HG03159 (cell line): ENCODE data around the gene IL36B.

Source experiments
- ATAC-seq: cut with Tn5 transposase; IDR thresholded peaks from one replicate; pipeline ENCODE4 v1.9.1; 2021; ENCODE audit warnings: mild to moderate bottlenecking, moderate library complexity; ENCODE audit not compliant: unreplicated experiment

The IL36B gene

GRCh38 chr2:113076954-113077669 lies 24.4 kb upstream of the IL36B start:
- ATAC-seq: no peak

- ATAC-seq: no peak
These were observed 22.9 kb upstream of the IL36B start for GRCh38 chr2:113075600-113075999.

GRCh38 chr2:113075030-113075429 lies 22.4 kb upstream of the IL36B start:
- ATAC-seq: no peak

- no peak for ATAC-seq
These were observed 20.7 kb upstream of the IL36B start for GRCh38 chr2:113073325-113073834.

GRCh38 chr2:113072584-113072983 lies 19.9 kb upstream of the IL36B start:
- ATAC-seq: no peak

- ATAC-seq: no peak
These were observed 17.9 kb upstream of the IL36B start for GRCh38 chr2:113070606-113070975.

- no peak for ATAC-seq
These were observed 17.3 kb upstream of the IL36B start for GRCh38 chr2:113069676-113070605.

GRCh38 chr2:113068706-113069485 lies 16.2 kb upstream of the IL36B start:
- no peak for ATAC-seq

GRCh38 chr2:113068249-113068648 lies 15.6 kb upstream of the IL36B start:
- ATAC-seq: no peak

- no peak for ATAC-seq
These were observed 15.0 kb upstream of the IL36B start, which contains the start of gene IL1F10 for GRCh38 chr2:113067681-113068080. IL1F10 (plus strand) TSS chr2:113067970; CDS start chr2:113072739, 4,769 bp downstream.

- ATAC-seq: no peak
These were observed 12.2 kb upstream of the IL36B start for GRCh38 chr2:113064898-113065297.

- no peak for ATAC-seq
These were observed 11.6 kb upstream of the IL36B start for GRCh38 chr2:113064281-113064680.

GRCh38 chr2:113061896-113062770 lies 9.5 kb upstream of the IL36B start:
- ATAC-seq: no peak

GRCh38 chr2:113061241-113061640 lies 8.6 kb upstream of the IL36B start:
- no peak for ATAC-seq

GRCh38 chr2:113060796-113061195 lies 8.1 kb upstream of the IL36B start:
- ATAC-seq: no peak

- ATAC-seq: no peak
These were observed 7.7 kb upstream of the IL36B start for GRCh38 chr2:113060396-113060795.

- ATAC-seq: no peak
These were observed 6.6 kb upstream of the IL36B start, which contains the start of gene IL36RN for GRCh38 chr2:113058998-113059960. IL36RN (plus strand) TSS chr2:113059198; CDS start chr2:113059439, 241 bp downstream.

GRCh38 chr2:113058411-113058994 lies 5.8 kb upstream of the IL36B start:
- no peak for ATAC-seq
